Astrocyte (in vitro differentiated cells and primary cell): ENCODE data around the gene EVI5L.

Source experiments
- CTCF ChIP-seq: IDR thresholded peaks from 2 replicates; pipeline ENCODE4 v1.5.1; 2011; ENCODE audit warnings: low read depth, mild to moderate bottlenecking, inconsistent platforms, low read length, moderate library complexity; ENCODE audit not compliant: insufficient read depth
- EZH2 ChIP-seq: IDR thresholded peaks from 2 replicates; pipeline ENCODE4 v1.6.1; 2012; ENCODE audit warnings: mild to moderate bottlenecking, low read length, inconsistent platforms; ENCODE audit not compliant: insufficient read depth

GRCh38 chr19:7842661-7843294 lies 12.8 kb downstream of the EVI5L start:
- TF ChIP-seq CTCF (no peak), EZH2 (no peak)
